Measurements from ENCODE around the gene TTC39B.

GRCh38 chr9:15246708-15247107, 60.3 kb downstream of the TTC39B start:
- no peak for TF ChIP-seq CTCF (IDR thresholded peaks at IDR 0.05; ENCODE audit: insufficient read depth, low read depth, low read length)
- TF ChIP-seq EZH2 (IDR thresholded peaks at IDR 0.05; ENCODE audit: insufficient read depth, low read length): no peak
